Small intestine (tissue), 7 donors: ENCODE measurements around the gene C11orf21. TPM values are rescaled to one million over a fixed set of nuclear protein-coding genes. Genes with fewer than 3 reads are reported as not detected.

Experiments used
- DNase-seq, 2 donors: peaks; one replicate each; pipeline versions ENCODE4 v3.0.0 to v3.0.0-alpha.2; 2013
- FAIRE-seq: peaks from 2 replicates; lab custom pipeline; 2012; peaks lifted over from hg19 to GRCh38; lab: Jason Lieb, UNC
- H3K27ac ChIP-seq, 3 donors: one replicate each; pipeline ENCODE4 v1.5.1; 2013; ENCODE audit warnings: low read length in 2 of 3, mild to moderate bottlenecking in 2 of 3, control low read depth in 1 of 3, inconsistent platforms in 1 of 3, low read depth in 1 of 3, moderate library complexity in 1 of 3
- H3K27me3 ChIP-seq, 3 donors: one replicate each; pipeline ENCODE4 v1.6.1; 2013; ENCODE audit warnings: low read length in 3 of 3, inconsistent platforms in 1 of 3; ENCODE audit not compliant: control insufficient read depth in 3 of 3, insufficient read depth in 3 of 3
- H3K36me3 ChIP-seq, 3 donors: one replicate each; pipeline ENCODE4 v1.6.1; 2013; ENCODE audit warnings: low read length in 3 of 3, inconsistent platforms in 1 of 3, low read depth in 1 of 3, mild to moderate bottlenecking in 1 of 3, moderate library complexity in 1 of 3; ENCODE audit not compliant: control insufficient read depth in 3 of 3, insufficient read depth in 2 of 3
- H3K4me1 ChIP-seq, 3 donors: one replicate each; pipeline ENCODE4 v1.6.1; 2013; ENCODE audit warnings: low read length in 2 of 3, inconsistent platforms in 1 of 3, low read depth in 1 of 3, mild to moderate bottlenecking in 1 of 3, moderate library complexity in 1 of 3; ENCODE audit not compliant: control insufficient read depth in 3 of 3, insufficient read depth in 2 of 3
- H3K4me3 ChIP-seq, 3 donors: one replicate each; pipeline ENCODE4 v1.5.1; 2013; ENCODE audit warnings: low read length in 3 of 3, control low read depth in 1 of 3, inconsistent platforms in 1 of 3, low read depth in 1 of 3, mild to moderate bottlenecking in 1 of 3, moderate library complexity in 1 of 3
- H3K9me3 ChIP-seq, 2 donors: one replicate each; pipeline ENCODE4 v1.6.1; 2013; ENCODE audit warnings: low read depth in 1 of 2, low read length in 1 of 2; ENCODE audit not compliant: control insufficient read depth in 2 of 2, insufficient read depth in 1 of 2
- WGBS, 3 donors: extraction: QIAGEN DNeasy Blood & Tissue Kit; methylation state at CpG; one replicate each; pipeline ENCODE4 v1.1.7; 2013; 5-methylcytosine and 5-hydroxymethylcytosine counted together
- polyA plus RNA-seq, 4 donors: library from polyadenylated mRNA; stranded (reverse) in 3 of 4; unstranded in 1 of 4; fragments of 200-250 nt in 3 of 4; fragments of 120-200 nt in 1 of 4; gene quantifications; one replicate each; pipeline versions ENCODE4 v1.2.1 to v1.2.3, GENCODE V29; 2013
- donor health status: healthy with polysubstance abuse.
- donor health status: control.
- donor health status: control.
- donor health status: Bipolar disorder and iron deficiency.
- donor health status: healthy.

The C11orf21 gene
- polyA plus RNA-seq, 4 donors: 0.22 to 12.2 (median 0.58) TPM; not detected in 1

GRCh38 chr11:2267306-2267850, 34.3 kb downstream of the C11orf21 start:
- Histone ChIP-seq H3K27me3 (peaks cover 0 to 23% (median 5%) of the 10 kb centered on the region in 3 donors), H3K36me3 (peaks cover 0 to 36% (median 0%) of the 10 kb centered on the region in 3 donors), H3K4me1 (peaks cover 0 to 28% (median 3%) of the 10 kb centered on the region in 3 donors), H3K4me3 (peak overlapping the region in 1 of 3 donors; percentile 42), H3K9me3 (no peaks in the 10 kb centered on the region), H3K27ac (peak overlapping the region in 2 of 3 donors; percentile 14 to 67)
- WGBS, 3 donors: 19 to 63% (median 43%) methylated on average over 12 of the region's 12 CpGs
- no peak for FAIRE-seq
- no peak for DNase-seq

DNA sequence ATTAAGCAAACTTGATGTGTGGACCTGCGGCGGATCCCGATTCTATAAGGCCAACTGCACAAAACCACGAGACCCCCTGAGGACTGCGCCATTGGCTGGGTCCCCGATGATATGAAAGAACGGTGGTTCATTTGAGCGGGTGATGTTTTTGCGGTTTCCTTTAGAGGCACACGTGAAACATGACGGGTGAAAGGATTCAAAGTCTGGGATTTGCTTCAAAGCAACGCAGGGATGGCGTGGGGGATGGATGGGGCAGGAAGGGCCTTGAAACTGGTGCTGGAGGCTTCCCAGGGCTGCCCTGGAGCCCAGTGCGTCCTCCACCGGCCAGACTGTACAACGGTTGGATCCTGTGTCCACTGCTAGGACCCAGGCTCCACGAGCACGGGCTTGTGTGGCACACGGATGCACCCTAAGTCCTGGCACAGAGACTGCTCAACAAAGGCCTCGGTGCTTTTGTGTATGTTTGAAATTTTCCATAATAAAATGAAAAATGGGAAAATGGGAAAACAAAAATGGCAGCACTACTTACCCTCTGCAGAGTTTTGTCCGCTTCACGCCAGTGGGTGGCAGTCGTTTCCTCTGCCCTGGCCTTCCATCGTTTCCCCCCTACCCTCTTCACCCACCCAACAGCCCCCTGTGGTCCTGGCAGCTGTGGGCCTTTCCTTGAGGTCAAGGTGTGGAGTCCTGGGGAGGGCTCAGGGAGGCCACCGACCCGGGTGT, 35.0 kb downstream of the C11orf21 start:
- no peak for FAIRE-seq
- peaks cover 0 to 17% (median 5%) of the 10 kb centered on the region in 3 donors for H3K27me3 ChIP-seq

GRCh38 chr11:2265854-2266585, 35.7 kb downstream of the C11orf21 start:
- DNase-seq (no peak), FAIRE-seq (no peak)
- H3K4me3 ChIP-seq: no peak overlapping the region
- peaks cover 0 to 36% (median 0%) of the 10 kb centered on the region in 3 donors for H3K36me3 ChIP-seq
- 24 to 55% (median 44%) methylated on average over 24 of the region's 24 CpGs for WGBS, 3 donors
- no peaks in the 10 kb centered on the region for H3K9me3 ChIP-seq
- H3K27ac ChIP-seq: peak overlapping the region in 2 of 3 donors; percentile 39 to 60
- peaks cover 0 to 39% (median 3%) of the 10 kb centered on the region in 3 donors for H3K4me1 ChIP-seq
- peaks cover 0 to 10% (median 3%) of the 10 kb centered on the region in 3 donors for H3K27me3 ChIP-seq

More for the DNA sequence above, 35.0 kb downstream of the C11orf21 start:
- no peak for DNase-seq
- Histone ChIP-seq H3K36me3 (peaks cover 0 to 36% (median 0%) of the 10 kb centered on the region in 3 donors), H3K4me3 (peak overlapping the region in 1 of 3 donors; percentile 42), H3K9me3 (no peaks in the 10 kb centered on the region), H3K27ac (no peak overlapping the region), H3K4me1 (peaks cover 0 to 34% (median 3%) of the 10 kb centered on the region in 3 donors)
- 27 to 78% (median 46%) methylated on average over 26 of the region's 26 CpGs for WGBS, 3 donors

DNA sequence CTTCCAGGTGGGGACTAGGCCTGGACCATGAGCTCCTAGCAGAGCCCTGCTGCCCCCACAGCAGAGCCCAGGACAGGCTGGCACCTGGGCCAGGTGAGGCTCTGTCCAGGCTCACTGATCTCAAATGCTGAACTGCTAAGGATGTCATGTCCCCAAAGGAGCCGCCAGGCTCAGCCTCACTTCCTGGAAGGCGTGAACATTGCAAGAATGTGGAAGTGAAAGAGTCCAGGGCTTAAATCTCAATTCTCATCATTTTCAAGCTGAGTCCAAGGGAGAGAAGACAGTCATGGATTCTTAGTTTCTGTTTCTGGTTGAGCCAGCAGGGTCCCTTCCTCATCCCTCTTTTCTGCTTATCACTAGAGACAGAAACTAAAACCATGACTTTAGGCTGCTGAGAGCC, 36.3 kb downstream of the C11orf21 start:
- 7 to 24% (median 17%) methylated on average over 2 of the region's 2 CpGs for WGBS, 3 donors
- H3K27me3 ChIP-seq: peaks cover 0 to 5% (median 0%) of the 10 kb centered on the region in 3 donors
- no peaks in the 10 kb centered on the region for H3K9me3 ChIP-seq
- peak overlapping the region; percentile 17 to 71 (median 39) for H3K27ac ChIP-seq
- no peak overlapping the region for H3K4me3 ChIP-seq
- DNase-seq: peak; percentile 49 to 59
- peaks cover 0 to 36% (median 0%) of the 10 kb centered on the region in 3 donors for H3K36me3 ChIP-seq
- FAIRE-seq: no peak
- H3K4me1 ChIP-seq: peaks cover 0 to 36% (median 3%) of the 10 kb centered on the region in 3 donors

GRCh38 chr11:2264366-2265053, 37.2 kb downstream of the C11orf21 start:
- Histone ChIP-seq H3K4me1 (peaks cover 0 to 33% (median 3%) of the 10 kb centered on the region in 3 donors), H3K36me3 (peaks cover 0 to 36% (median 0%) of the 10 kb centered on the region in 3 donors), H3K4me3 (no peak overlapping the region), H3K27me3 (peaks cover 0 to 2% (median 0%) of the 10 kb centered on the region in 3 donors), H3K9me3 (no peaks in the 10 kb centered on the region), H3K27ac (peak overlapping the region in 1 of 3 donors; percentile 9)
- WGBS, 3 donors: 60 to 82% (median 72%) methylated on average over 22 of the region's 22 CpGs
- FAIRE-seq: no peak
- DNase-seq: no peak

- Histone ChIP-seq H3K4me1 (peaks cover 0 to 33% (median 3%) of the 10 kb centered on the region in 3 donors), H3K27me3 (no peaks in the 10 kb centered on the region), H3K4me3 (no peak overlapping the region), H3K36me3 (peaks cover 0 to 36% (median 0%) of the 10 kb centered on the region in 3 donors), H3K27ac (peak overlapping the region in 1 of 3 donors; percentile 59), H3K9me3 (no peaks in the 10 kb centered on the region)
- no peak for FAIRE-seq
- no peak for DNase-seq
- 77 to 84% (median 84%) methylated on average over 13 of the region's 13 CpGs for WGBS, 3 donors
Measured at GRCh38 chr11:2263724-2264360, 37.9 kb downstream of the C11orf21 start.

DNA sequence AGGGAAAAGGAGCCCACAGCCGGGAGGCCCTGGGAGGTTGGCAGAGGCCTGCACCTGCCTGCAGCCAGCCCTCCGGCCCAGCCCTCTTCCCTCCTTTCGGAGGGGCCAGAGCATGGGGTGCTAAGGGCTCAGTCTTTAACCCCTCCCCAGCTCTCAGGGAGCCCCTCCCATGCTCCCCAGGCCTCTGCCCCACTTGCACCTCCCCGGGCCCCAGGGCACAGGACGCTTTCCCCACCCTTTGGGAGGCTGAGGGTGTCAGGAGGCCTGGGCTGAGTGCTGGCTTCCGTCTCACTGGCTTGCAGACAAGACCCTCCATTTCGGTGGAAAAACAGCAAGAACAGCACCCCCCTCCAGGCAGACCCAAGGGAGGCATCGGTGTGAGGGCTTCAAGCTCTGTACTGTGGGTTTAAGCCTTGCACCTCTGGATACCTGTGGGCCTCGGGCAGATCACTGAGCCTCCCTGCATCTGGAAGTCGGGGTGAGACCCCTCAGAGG, 38.6 kb downstream of the C11orf21 start:
- peaks cover 0 to 32% (median 0%) of the 10 kb centered on the region in 3 donors for H3K36me3 ChIP-seq
- no peaks in the 10 kb centered on the region for H3K27me3 ChIP-seq
- FAIRE-seq (no peak), DNase-seq (peak in 1 of 2 donors; percentile 74)
- WGBS, 3 donors: 26 to 57% (median 39%) methylated on average over 8 to 10 of the region's 10 CpGs
- H3K9me3 ChIP-seq: no peaks in the 10 kb centered on the region
- peaks cover 0 to 33% (median under 1%) of the 10 kb centered on the region in 3 donors for H3K4me1 ChIP-seq
- peak overlapping the region in 1 of 3 donors; percentile 59 for H3K27ac ChIP-seq
- H3K4me3 ChIP-seq: no peak overlapping the region
